Colon (tissue), 2 donors: ENCODE measurements around the gene ANKS1A.

ENCODE experiments used
- FAIRE-seq: peaks from 2 replicates; lab custom pipeline; 2012; peaks lifted over from hg19 to GRCh38; lab: Jason Lieb, UNC
- donor health status: control.
- donor health status: control.

Gene ANKS1A

GRCh38 chr6:35072698-35073055, 183.6 kb downstream of the ANKS1A start:
- no peak for FAIRE-seq

GRCh38 chr6:35073211-35073610, 184.2 kb downstream of the ANKS1A start:
- no peak for FAIRE-seq

GRCh38 chr6:35073766-35074471, 184.9 kb downstream of the ANKS1A start:
- FAIRE-seq, result no peak

GRCh38 chr6:35076997-35077712, 188.1 kb downstream of the ANKS1A start:
- FAIRE-seq, result no peak

GRCh38 chr6:35077713-35078105, 188.7 kb downstream of the ANKS1A start:
- no peak for FAIRE-seq

- no peak for FAIRE-seq
Measured at GRCh38 chr6:35078226-35078850, 189.3 kb downstream of the ANKS1A start.

- FAIRE-seq, result no peak
Measured at GRCh38 chr6:35078896-35079295, 189.8 kb downstream of the ANKS1A start.

- FAIRE-seq, result no peak
Measured at GRCh38 chr6:35079311-35080000, 190.4 kb downstream of the ANKS1A start.

- FAIRE-seq, result no peak
Measured at GRCh38 chr6:35080016-35080680, 191.1 kb downstream of the ANKS1A start.

- no peak for FAIRE-seq
Measured at GRCh38 chr6:35080821-35081425, 191.9 kb downstream of the ANKS1A start.

GRCh38 chr6:35081426-35081851, 192.4 kb downstream of the ANKS1A start:
- no peak for FAIRE-seq

GRCh38 chr6:35082046-35082732, 193.1 kb downstream of the ANKS1A start:
- no peak for FAIRE-seq

GRCh38 chr6:35082733-35083403, 193.8 kb downstream of the ANKS1A start:
- FAIRE-seq, result no peak

- FAIRE-seq, result no peak
Measured at GRCh38 chr6:35083507-35083906, 194.5 kb downstream of the ANKS1A start.

GRCh38 chr6:35084041-35084491, 195.0 kb downstream of the ANKS1A start:
- FAIRE-seq, result no peak

GRCh38 chr6:35084511-35085203, 195.6 kb downstream of the ANKS1A start:
- FAIRE-seq, result no peak

GRCh38 chr6:35085359-35086281, 196.6 kb downstream of the ANKS1A start:
- no peak for FAIRE-seq

- FAIRE-seq, result no peak
Measured at GRCh38 chr6:35086282-35086632, 197.2 kb downstream of the ANKS1A start.
